HepG2 (cell line): ENCODE results near the gene ZNF324B. TPM values are rescaled to one million over a fixed set of nuclear protein-coding genes. Genes with fewer than 3 reads are reported as not detected.
A peak's percentile ranks its signal among the peaks of the same experiment; 100 is the strongest.

ENCODE experiments used
- EP300 ChIP-seq, 3 experiments: sonication (generic) in 1 of 3; formaldehyde crosslinking in 1 of 3; IDR thresholded peaks; 2 replicates each; pipeline versions ENCODE4 v1.5.1 to v1.6.1; 2011 to 2020; ENCODE audit warnings: low read depth in 2 of 3, low read length in 2 of 3, borderline replicate concordance in 1 of 3, improper control_type of control experiment in 1 of 3, mild to moderate bottlenecking in 1 of 3, missing genetic modification reagents in 1 of 3, moderate library complexity in 1 of 3
- FOXP4 ChIP-seq: sonication (generic); formaldehyde crosslinking; IDR thresholded peaks from 2 replicates; pipeline ENCODE4 v1.4.0; 2020; ENCODE audit warnings: missing genetic modification reagents
- KDM1A ChIP-seq: IDR thresholded peaks from 2 replicates; pipeline ENCODE4 v1.6.1; 2016; ENCODE audit warnings: missing compliant biosample characterization
- KLF12 ChIP-seq: sonication (generic); formaldehyde crosslinking; IDR thresholded peaks from 2 replicates; pipeline ENCODE4 v1.4.0; 2020; ENCODE audit warnings: missing genetic modification reagents, borderline replicate concordance
- MIER2 ChIP-seq: IDR thresholded peaks from 2 replicates; pipeline ENCODE4 v1.6.1; 2016; ENCODE audit warnings: missing biosample characterization, missing genetic modification reagents
- MYPOP ChIP-seq: sonication (generic); formaldehyde crosslinking; IDR thresholded peaks from 2 replicates; pipeline ENCODE4 v1.8.1; 2023; ENCODE audit warnings: mild to moderate bottlenecking, moderate library complexity, missing genetic modification reagents
- POLR2G ChIP-seq: fragments of 200-400 bp; formaldehyde crosslinking; IDR thresholded peaks from 2 replicates; pipeline ENCODE4 v1.6.1; 2018; ENCODE audit warnings: mild to moderate bottlenecking, low read depth, low read length, moderate library complexity
- REST ChIP-seq, 2 experiments: IDR thresholded peaks; 2 replicates each; pipeline ENCODE4 v1.6.1; 2011 to 2012; ENCODE audit warnings: low read length in 2 of 2, borderline replicate concordance in 1 of 2, low read depth in 1 of 2, mild to moderate bottlenecking in 1 of 2, moderate library complexity in 1 of 2
- RXRB ChIP-seq: IDR thresholded peaks from 2 replicates; pipeline ENCODE4 v1.6.1; 2016; ENCODE audit warnings: borderline replicate concordance, missing genetic modification reagents, missing compliant biosample characterization
- SP4 ChIP-seq: sonication (generic); formaldehyde crosslinking; IDR thresholded peaks from 2 replicates; pipeline ENCODE4 v1.8.1; 2023; ENCODE audit warnings: mild to moderate bottlenecking, missing genetic modification reagents
- STAG1 ChIP-seq: sonication (generic); formaldehyde crosslinking; IDR thresholded peaks from 2 replicates; pipeline ENCODE4 v1.4.0; 2020; ENCODE audit warnings: missing genetic modification reagents
- ZNF17 ChIP-seq: sonication (generic); formaldehyde crosslinking; IDR thresholded peaks from 2 replicates; pipeline ENCODE4 v1.5.0; 2020; ENCODE audit warnings: mild to moderate bottlenecking, missing genetic modification reagents
- ZNF609 ChIP-seq: sonication (generic); formaldehyde crosslinking; IDR thresholded peaks from 2 replicates; pipeline ENCODE4 v1.4.0; 2020; ENCODE audit warnings: mild to moderate bottlenecking, missing genetic modification reagents, borderline replicate concordance
- ZNF713 ChIP-seq: sonication (generic); formaldehyde crosslinking; IDR thresholded peaks from 2 replicates; pipeline ENCODE4 v1.4.0; 2020; ENCODE audit warnings: mild to moderate bottlenecking, missing genetic modification reagents
- polyA plus RNA-seq, 8 experiments: library from polyadenylated mRNA; depleted of rRNA in 3 of 8; stranded (reverse) in 7 of 8; unstranded in 1 of 8; fragments of >200 nt; fragmentation: Illumina TruSeq in 4 of 8; extraction: Trizol in 4 of 8; gene quantifications; 2 replicates each; pipeline versions ENCODE4 v1.2.1 to v1.2.3, GENCODE V29; 2011 to 2016; ENCODE audit warnings: low read depth in 4 of 8, missing spikeins in 1 of 8, mixed read lengths in 1 of 8; ENCODE audit not compliant: insufficient read depth in 1 of 8
- total RNA-seq, 5 experiments: library from RNA; depleted of rRNA; stranded (reverse); fragments of >200 nt; fragmentation: Illumina TruSeq; extraction: Trizol; gene quantifications; 2 replicates each; pipeline ENCODE4 v1.2.3, GENCODE V29; 2016; ENCODE audit warnings: low read depth in 1 of 5

ZNF324B gene
- total and polyA plus RNA-seq, 2 of the 13 experiments (the other 11 are each of a cell fraction or from before 2014, with no cell fraction given): 0.53 to 3.0 TPM

GRCh38 chr19:58499021-58499927, 47.9 kb downstream of the ZNF324B start (continued):
- TF ChIP-seq SP4 (CRISPR knock-in tag): peak; percentile 97
- peak; percentile 72 for TF ChIP-seq RXRB (CRISPR knock-in tag)
- TF ChIP-seq REST (IDR thresholded peaks at IDR 0.05; ENCODE audit: borderline replicate concordance in 1 of 2, low read depth in 1 of 2, low read length in 2 of 2): peak in 1 of 2 experiments; percentile 67; a peak in 1 of 4 replicates
- TF ChIP-seq EP300 (IDR thresholded peaks at IDR 0.05; ENCODE audit: low read depth in 2 of 2, low read length in 2 of 2): peak; percentile 15 to 59; a peak in 1 of 4 replicates
- TF ChIP-seq EP300 (CRISPR knock-in tag; IDR thresholded peaks at IDR 0.05; ENCODE audit: borderline replicate concordance): peak; percentile 53; the same call in 1 of the 2 replicates
- TF ChIP-seq KDM1A: peak; percentile 13; the same call in 1 of the 2 replicates
- TF ChIP-seq FOXP4 (CRISPR knock-in tag): peak; percentile 76; the same call in 1 of the 2 replicates
- peak; percentile 76; the same call in 1 of the 2 replicates for TF ChIP-seq KLF12 (CRISPR knock-in tag)
- TF ChIP-seq MIER2: peak; percentile 77
- TF ChIP-seq ZNF17 (CRISPR knock-in tag): no peak
- TF ChIP-seq STAG1 (CRISPR knock-in tag): peak; percentile 33; the same call in 1 of the 2 replicates
- peak; percentile 90 for TF ChIP-seq MYPOP (CRISPR knock-in tag)
- peak; percentile 81 for TF ChIP-seq POLR2G
- peak; percentile 73; the same call in 1 of the 2 replicates for TF ChIP-seq ZNF609 (CRISPR knock-in tag)
- TF ChIP-seq ZNF713 (CRISPR knock-in tag): no peak; the same call in 1 of the 2 replicates
